Spinal cord (tissue), 10 donors: ENCODE data around the gene MDP1. TPM values are rescaled to one million over a fixed set of nuclear protein-coding genes. Genes with fewer than 3 reads are reported as not detected.
"Not testable (repeated sequence)": the region's sequence is repeated elsewhere in the genome, so short reads cannot be mapped to it uniquely, and the experiment has no call there.

Experiments
- DNase-seq, 6 donors: peaks; one replicate each; pipeline versions ENCODE4 v3.0.0 to v3.0.0-alpha.2; 2013 to 2015; ENCODE audit warnings: low spot score in 6 of 6, low read depth in 4 of 6
- H3K27ac ChIP-seq: one replicate; pipeline ENCODE4 v1.5.1; 2013; ENCODE audit warnings: low read depth, low read length, control low read depth
- H3K27me3 ChIP-seq: one replicate; pipeline ENCODE4 v1.6.1; 2013; ENCODE audit warnings: low read length; ENCODE audit not compliant: control insufficient read depth, insufficient read depth
- H3K36me3 ChIP-seq: one replicate; pipeline ENCODE4 v1.6.1; 2013; ENCODE audit warnings: low read length; ENCODE audit not compliant: control insufficient read depth, insufficient read depth
- H3K4me1 ChIP-seq: one replicate; pipeline ENCODE4 v1.6.1; 2013; ENCODE audit warnings: low read length; ENCODE audit not compliant: control insufficient read depth, insufficient read depth
- H3K4me3 ChIP-seq: one replicate; pipeline ENCODE4 v1.5.1; 2013; ENCODE audit warnings: low read depth, low read length, control low read depth
- H3K9me3 ChIP-seq: one replicate; pipeline ENCODE4 v1.6.1; 2013; ENCODE audit warnings: low read length; ENCODE audit not compliant: control insufficient read depth, insufficient read depth
- WGBS: methylation state at CpG from one replicate; pipeline ENCODE4 v1.1.5; 2013; ENCODE audit warnings: missing lambda C conversion rate; ENCODE audit not compliant: insufficient coverage; 5-methylcytosine and 5-hydroxymethylcytosine counted together
- polyA plus RNA-seq, 2 donors: library from polyadenylated mRNA; unstranded; fragments of 120-200 nt; gene quantifications; one replicate each; pipeline ENCODE4 v1.2.1, GENCODE V29; 2013; ENCODE audit not compliant: insufficient read length in 2 of 2
- total RNA-seq, 2 donors: library from RNA; depleted of rRNA in 1 of 2; stranded (reverse); fragments of 120-200 nt in 1 of 2; fragments of >200 nt in 1 of 2; gene quantifications; one replicate each; pipeline versions ENCODE4 v1.2.3 to v1.2.4, GENCODE V29; 2013 to 2014
- donor health status: healthy.

Gene MDP1
- total and polyA plus RNA-seq, 4 donors = 19.5 to 46.2 (median 21.7) TPM

DNA sequence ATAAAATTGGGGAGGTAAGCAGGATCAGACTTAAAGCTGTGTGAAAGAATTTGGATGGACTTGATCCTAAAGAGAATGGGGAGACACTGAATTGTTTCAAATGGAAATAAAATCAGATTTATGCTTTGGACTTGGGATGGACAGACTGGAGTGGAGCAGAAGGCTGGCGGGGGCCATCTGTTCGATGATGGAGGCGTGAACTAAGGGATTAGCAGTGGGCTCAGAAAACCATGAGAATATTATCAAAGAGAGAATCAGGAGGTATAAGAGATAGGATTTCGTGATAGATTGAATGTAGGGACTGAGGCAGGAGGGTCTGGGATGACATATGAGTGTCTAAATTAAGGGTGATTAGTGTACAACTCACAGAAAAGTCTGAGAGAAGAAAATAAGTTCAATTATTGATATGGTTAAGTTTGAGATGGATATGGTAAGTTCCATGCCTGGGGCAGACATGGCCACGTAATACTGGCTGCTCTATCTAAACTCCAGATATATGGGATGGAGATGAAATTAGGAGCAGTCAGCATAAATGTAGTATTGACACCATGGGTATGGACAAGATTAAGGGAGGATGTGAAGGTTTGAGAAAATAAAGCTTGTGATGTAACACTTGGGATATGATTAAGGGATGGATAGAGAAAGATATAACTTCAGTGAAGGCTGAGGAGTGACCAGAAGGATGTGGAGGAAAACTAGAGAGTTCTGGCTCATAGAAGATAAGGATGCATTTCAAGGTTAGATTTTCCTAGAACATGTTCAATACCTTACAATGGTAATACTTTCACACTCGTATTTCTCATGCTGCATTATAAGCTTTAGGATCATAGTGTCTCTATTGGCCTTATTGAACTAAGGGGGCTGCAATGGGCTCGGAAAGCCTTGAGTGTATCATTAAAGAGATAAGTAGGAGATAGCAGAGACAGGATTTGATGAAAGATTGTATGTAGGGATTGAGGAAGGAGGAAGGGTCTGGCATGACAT is 11.4 kb downstream of the MDP1 start:
- H3K27me3 ChIP-seq = no peaks in the 10 kb centered on the region
- no peaks in the 10 kb centered on the region for H3K4me1 ChIP-seq
- no peak for DNase-seq
- H3K27ac ChIP-seq = no peak overlapping the region
- no peaks in the 10 kb centered on the region for H3K9me3 ChIP-seq
- H3K36me3 ChIP-seq = peaks cover 40% of the 10 kb centered on the region
- 89% methylated on average over 6 of the region's 7 CpGs for WGBS
- no peak overlapping the region for H3K4me3 ChIP-seq

GRCh38 chr14:24203249-24203886 is 12.5 kb downstream of the MDP1 start:
- 100% methylated on average over 3 of the region's 16 CpGs for WGBS
- H3K4me1 ChIP-seq = not testable (repeated sequence)

DNA sequence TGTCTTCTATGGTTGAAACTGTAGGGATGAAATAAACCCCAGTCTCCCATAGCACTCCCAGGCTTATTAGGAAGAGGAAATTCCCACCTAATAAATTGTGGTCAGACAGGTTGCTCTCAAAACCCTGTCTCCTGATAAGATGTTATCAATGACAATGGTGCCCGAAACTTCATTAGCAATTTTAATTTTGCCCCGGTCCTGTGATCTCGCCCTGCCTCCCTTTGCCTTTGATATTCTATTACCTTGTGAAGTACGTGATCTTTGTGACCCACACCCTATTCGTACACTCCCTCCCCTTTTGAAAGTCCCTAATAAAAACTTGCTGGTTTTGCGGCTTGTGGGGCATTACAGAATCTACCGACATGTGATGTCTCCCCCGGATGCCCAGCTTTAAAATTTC is 13.3 kb downstream of the MDP1 start:
- H3K9me3 ChIP-seq, DNase-seq, H3K27me3 ChIP-seq, H3K27ac ChIP-seq, H3K4me3 ChIP-seq, H3K4me1 ChIP-seq: not testable (repeated sequence)
- 84% methylated on average over 8 of the region's 8 CpGs for WGBS
- peaks cover 23% of the 10 kb centered on the region for H3K36me3 ChIP-seq

More at GRCh38 chr14:24203249-24203886, 12.5 kb downstream of the MDP1 start:
- H3K4me3 ChIP-seq, H3K9me3 ChIP-seq, H3K27ac ChIP-seq, DNase-seq, H3K27me3 ChIP-seq: not testable (repeated sequence)
- peaks cover 32% of the 10 kb centered on the region for H3K36me3 ChIP-seq

GRCh38 chr14:24198814-24199524 is 16.9 kb downstream of the MDP1 start:
- H3K9me3 ChIP-seq = no peaks in the 10 kb centered on the region
- H3K27me3 ChIP-seq = no peaks in the 10 kb centered on the region
- H3K36me3 ChIP-seq = peaks cover 3% of the 10 kb centered on the region
- no peak overlapping the region for H3K4me3 ChIP-seq
- peaks cover 13% of the 10 kb centered on the region for H3K4me1 ChIP-seq
- DNase-seq = no peak
- 100% methylated on average over 2 of the region's 7 CpGs for WGBS
- H3K27ac ChIP-seq = no peak overlapping the region

DNA sequence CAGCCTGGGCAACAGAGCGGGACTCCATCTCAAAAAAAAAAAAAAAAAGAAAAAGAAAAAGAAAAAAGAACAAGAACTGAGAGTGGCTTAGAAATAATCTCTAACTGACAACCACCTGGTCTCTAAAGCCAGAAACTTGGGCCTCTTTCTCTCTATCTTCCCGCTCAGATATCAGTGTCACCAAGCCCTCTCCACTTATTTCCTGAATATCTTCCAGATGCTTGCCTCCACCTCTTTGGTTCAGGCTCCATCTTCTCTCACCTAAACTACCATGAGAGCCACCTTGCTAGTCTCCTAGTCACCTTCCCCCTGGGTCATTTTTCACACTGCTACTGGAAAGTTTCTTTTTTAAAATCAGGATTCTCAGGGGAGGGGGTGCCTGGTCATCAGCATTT is 18.8 kb downstream of the MDP1 start:
- Histone ChIP-seq H3K27ac (no peak overlapping the region), H3K4me1 (peaks cover 13% of the 10 kb centered on the region), H3K27me3 (no peaks in the 10 kb centered on the region), H3K4me3 (no peak overlapping the region), H3K36me3 (peaks cover 16% of the 10 kb centered on the region), H3K9me3 (no peaks in the 10 kb centered on the region)
- DNase-seq = no peak
- WGBS = 67% methylated on average over 1 of the region's 2 CpGs

- Histone ChIP-seq H3K27ac (peak overlapping the region; percentile 96), H3K4me3 (peak overlapping the region; percentile 90), H3K27me3 (no peaks in the 10 kb centered on the region), H3K36me3 (peaks cover 17% of the 10 kb centered on the region), H3K9me3 (no peaks in the 10 kb centered on the region), H3K4me1 (peaks cover 13% of the 10 kb centered on the region)
- WGBS = 20% methylated on average over 16 of the region's 33 CpGs
- DNase-seq = no peak
These were observed 19.5 kb downstream of the MDP1 start for GRCh38 chr14:24196071-24197055.

- Histone ChIP-seq H3K27me3 (no peaks in the 10 kb centered on the region), H3K9me3 (no peaks in the 10 kb centered on the region), H3K4me3 (peak within 1 kb of the TSS; percentile 90), H3K4me1 (peaks cover 13% of the 10 kb centered on the region), H3K27ac (peak within 1 kb of the TSS; percentile 96), H3K36me3 (peaks cover 20% of the 10 kb centered on the region)
- DNase-seq = peak; percentile 66 to 95 (median 82)
- under 1% methylated on average over 89 of the region's 89 CpGs for WGBS
These were observed 20.4 kb downstream of the MDP1 start, which contains the start of gene TM9SF1 for GRCh38 chr14:24195186-24196070. TM9SF1 (minus strand) TSS chr14:24195441; CDS start chr14:24195019, 422 bp downstream.

- H3K27me3 ChIP-seq = no peaks in the 10 kb centered on the region
- H3K36me3 ChIP-seq = peaks cover 25% of the 10 kb centered on the region
- peak overlapping the region; percentile 96 for H3K27ac ChIP-seq
- H3K4me1 ChIP-seq = peaks cover 13% of the 10 kb centered on the region
- peak overlapping the region; percentile 90 for H3K4me3 ChIP-seq
- DNase-seq = no peak
- WGBS = 68% methylated on average over 7 of the region's 8 CpGs
- H3K9me3 ChIP-seq = no peaks in the 10 kb centered on the region
These were observed 21.0 kb downstream of the MDP1 start for GRCh38 chr14:24194873-24195185.
